NCI-H2081 (cell line): ENCODE data around the gene PCDHA9.
"Not testable (repeated sequence)": the region's sequence is repeated elsewhere in the genome, so short reads cannot be mapped to it uniquely, and the experiment has no call there.

Experiments used
- DNase-seq, 2 experiments: peaks; one replicate each; lab custom pipeline; 2025; lab: John Stamatoyannopoulos, UW

The PCDHA9 gene

DNA sequence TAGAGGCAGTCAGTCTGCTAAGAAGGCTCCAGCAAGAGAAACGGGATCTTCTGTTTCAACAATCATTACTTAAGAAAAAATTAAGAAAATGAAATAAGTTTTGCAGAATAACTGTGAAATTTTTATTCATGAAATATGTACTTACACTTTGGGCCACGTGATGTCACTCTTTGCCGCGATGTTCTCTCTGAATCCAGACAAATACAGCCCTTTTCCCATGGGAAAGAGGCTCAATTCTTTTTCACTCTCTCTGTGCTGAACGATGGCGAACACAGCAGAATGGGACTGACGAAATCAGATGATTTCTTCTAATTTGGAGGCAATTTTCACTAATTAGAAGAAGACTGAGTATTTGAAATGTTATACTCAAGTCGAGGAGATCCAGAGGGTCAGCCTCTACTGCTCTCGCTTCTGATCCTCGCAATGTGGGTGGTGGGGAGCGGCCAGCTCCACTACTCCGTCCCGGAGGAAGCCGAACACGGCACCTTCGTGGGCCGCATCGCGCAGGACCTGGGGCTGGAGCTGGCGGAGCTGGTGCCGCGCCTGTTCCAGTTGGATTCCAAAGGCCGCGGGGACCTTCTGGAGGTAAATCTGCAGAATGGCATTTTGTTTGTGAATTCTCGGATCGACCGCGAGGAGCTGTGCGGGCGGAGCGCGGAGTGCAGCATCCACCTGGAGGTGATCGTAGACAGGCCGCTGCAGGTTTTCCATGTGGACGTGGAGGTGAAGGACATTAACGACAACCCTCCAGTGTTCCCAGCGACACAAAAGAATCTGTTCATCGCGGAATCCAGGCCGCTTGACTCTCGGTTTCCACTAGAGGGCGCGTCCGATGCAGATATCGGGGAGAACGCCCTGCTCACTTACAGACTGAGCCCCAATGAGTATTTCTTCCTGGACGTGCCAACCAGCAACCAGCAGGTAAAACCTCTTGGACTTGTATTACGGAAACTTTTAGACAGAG, at the start of gene PCDHA9:
TSS of gene PCDHA9 (plus strand) at position 244 of the 964 bp plus-strand sequence. CDS start at position 358, 114 bp downstream.
- DNase-seq: not testable (repeated sequence)

DNA sequence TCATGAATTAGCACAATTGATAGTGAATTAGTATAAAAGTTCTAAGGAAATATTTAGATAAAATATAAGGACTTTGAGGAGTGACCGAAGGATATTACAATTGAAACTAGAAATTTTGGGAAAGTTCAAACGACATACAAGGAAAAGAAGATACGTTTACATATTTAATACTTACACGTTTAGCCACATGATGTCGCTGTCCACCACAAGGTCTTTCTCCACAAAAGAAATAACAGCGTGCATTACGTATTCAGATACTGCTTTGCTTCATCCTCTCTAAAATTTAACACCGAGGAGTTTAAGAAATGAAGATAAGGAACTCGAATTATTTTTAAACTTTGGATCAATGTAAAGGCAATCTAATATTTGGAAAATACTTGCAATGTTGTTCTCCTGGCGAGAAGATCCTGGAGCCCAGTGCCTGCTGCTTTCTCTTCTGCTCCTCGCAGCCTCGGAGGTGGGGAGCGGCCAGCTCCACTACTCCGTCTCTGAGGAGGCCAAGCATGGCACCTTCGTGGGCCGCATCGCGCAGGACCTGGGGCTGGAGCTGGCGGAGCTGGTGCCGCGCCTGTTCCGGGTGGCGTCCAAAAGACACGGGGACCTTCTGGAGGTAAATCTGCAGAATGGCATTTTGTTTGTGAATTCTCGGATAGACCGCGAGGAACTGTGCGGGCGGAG, 47.2 kb upstream of the PCDHA9 start, which contains the start of gene PCDHA3:
TSS of gene PCDHA3 (plus strand) at position 242 of the 678 bp plus-strand sequence.
- DNase-seq: no peak

GRCh38 chr5:140801494-140801841, 46.7 kb upstream of the PCDHA9 start:
- no peak for DNase-seq

DNA sequence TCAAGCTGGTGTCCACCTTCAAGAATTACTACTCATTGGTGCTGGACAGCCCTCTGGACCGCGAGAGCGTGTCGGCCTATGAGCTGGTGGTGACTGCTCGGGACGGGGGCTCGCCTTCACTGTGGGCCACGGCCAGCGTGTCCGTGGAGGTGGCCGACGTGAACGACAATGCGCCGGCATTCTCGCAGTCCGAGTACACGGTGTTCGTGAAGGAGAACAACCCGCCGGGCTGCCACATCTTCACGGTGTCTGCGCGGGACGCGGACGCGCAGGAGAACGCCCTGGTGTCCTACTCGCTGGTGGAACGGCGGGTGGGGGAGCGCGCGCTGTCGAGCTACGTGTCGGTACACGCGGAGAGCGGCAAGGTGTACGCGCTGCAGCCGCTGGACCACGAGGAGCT, 45.8 kb upstream of the PCDHA9 start:
- DNase-seq: not testable (repeated sequence)

GRCh38 chr5:140802781-140803271, 45.4 kb upstream of the PCDHA9 start:
- no peak for DNase-seq

- no peak for DNase-seq
These were observed 41.1 kb upstream of the PCDHA9 start, which contains the start of gene PCDHA4 for GRCh38 chr5:140806834-140807775. Gene PCDHA4, plus strand, starts transcription at chr5:140807068.

- DNase-seq: not testable (repeated sequence)
These were observed 39.8 kb upstream of the PCDHA9 start for GRCh38 chr5:140808241-140808888.

GRCh38 chr5:140808889-140809291, 39.3 kb upstream of the PCDHA9 start:
- DNase-seq: no peak

GRCh38 chr5:140821375-140822280, 26.6 kb upstream of the PCDHA9 start, which contains the start of gene PCDHA5:
Gene PCDHA5, plus strand, starts transcription at chr5:140821613.
- DNase-seq: no peak

DNA sequence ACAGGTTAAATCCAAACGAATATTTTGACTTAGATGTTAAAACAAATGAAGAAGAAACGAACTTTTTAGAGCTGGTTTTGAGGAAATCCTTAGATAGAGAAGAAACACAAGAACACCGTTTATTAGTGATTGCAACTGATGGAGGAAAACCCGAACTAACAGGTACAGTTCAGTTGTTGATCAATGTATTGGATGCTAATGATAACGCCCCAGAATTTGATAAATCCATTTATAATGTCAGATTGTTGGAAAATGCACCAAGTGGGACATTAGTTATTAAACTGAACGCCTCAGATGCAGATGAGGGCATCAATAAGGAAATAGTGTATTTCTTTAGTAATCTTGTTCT, 25.9 kb upstream of the PCDHA9 start:
- DNase-seq: no peak

DNA sequence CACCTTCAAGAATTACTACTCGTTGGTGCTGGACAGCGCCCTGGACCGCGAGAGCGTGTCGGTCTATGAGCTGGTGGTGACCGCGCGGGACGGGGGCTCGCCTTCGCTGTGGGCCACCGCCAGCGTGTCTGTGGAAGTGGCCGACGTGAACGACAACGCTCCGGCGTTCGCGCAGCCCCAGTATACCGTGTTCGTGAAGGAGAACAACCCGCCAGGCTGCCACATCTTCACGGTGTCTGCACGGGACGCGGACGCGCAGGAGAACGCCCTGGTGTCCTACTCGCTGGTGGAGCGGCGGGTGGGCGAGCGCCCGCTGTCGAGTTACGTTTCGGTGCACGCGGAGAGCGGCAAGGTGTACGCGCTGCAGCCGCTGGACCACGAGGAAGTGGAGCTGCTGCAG, 25.2 kb upstream of the PCDHA9 start:
- not testable (repeated sequence) for DNase-seq

- DNase-seq: no peak
These were observed 24.7 kb upstream of the PCDHA9 start for GRCh38 chr5:140823475-140823874.

GRCh38 chr5:140827704-140828361, 20.3 kb upstream of the PCDHA9 start, which contains the start of gene PCDHA6:
Gene PCDHA6, plus strand, starts transcription at chr5:140827960. Its CDS starts 132 bp downstream, at chr5:140828092.
- peak; percentile 53 to 64 for DNase-seq

DNA sequence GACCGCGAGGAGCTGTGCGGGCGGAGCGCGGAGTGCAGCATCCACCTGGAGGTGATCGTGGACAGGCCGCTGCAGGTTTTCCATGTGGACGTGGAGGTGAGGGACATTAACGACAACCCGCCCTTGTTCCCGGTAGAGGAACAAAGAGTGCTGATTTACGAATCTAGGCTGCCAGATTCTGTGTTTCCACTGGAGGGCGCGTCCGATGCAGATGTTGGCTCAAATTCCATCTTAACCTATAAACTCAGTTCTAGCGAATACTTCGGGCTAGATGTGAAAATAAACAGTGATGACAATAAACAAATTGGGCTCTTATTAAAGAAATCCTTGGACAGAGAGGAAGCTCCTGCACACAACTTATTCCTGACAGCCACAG, 19.8 kb upstream of the PCDHA9 start:
- DNase-seq: peak; percentile 52 to 74

GRCh38 chr5:140829511-140830501, 18.4 kb upstream of the PCDHA9 start:
- DNase-seq: not testable (repeated sequence)

GRCh38 chr5:140833993-140834392, 14.2 kb upstream of the PCDHA9 start, which contains the start of gene PCDHA7:
Gene PCDHA7, plus strand, starts transcription at chr5:140834269. Its CDS starts 115 bp downstream, at chr5:140834384.
- no peak for DNase-seq

- not testable (repeated sequence) for DNase-seq
These were observed 13.7 kb upstream of the PCDHA9 start for GRCh38 chr5:140834439-140835008.
